Sigmoid colon (tissue), 4 donors: ENCODE measurements around the gene ADAMTS2.

ENCODE experiments used
- CTCF ChIP-seq, 4 experiments: fragments of 450-650 bp in 3 of 4; fragments of 200-600 bp in 1 of 4; IDR thresholded peaks; one replicate each; pipeline ENCODE4 v1.5.1; 2016 to 2019; ENCODE audit warnings: antibody characterized with exemption in 4 of 4, mild to moderate bottlenecking in 3 of 4, moderate library complexity in 2 of 4
- EP300 ChIP-seq, 4 donors: sonication (generic); formaldehyde crosslinking; IDR thresholded peaks; one replicate each; pipeline ENCODE4 v1.6.1; 2017; ENCODE audit warnings: antibody characterized with exemption in 4 of 4
- POLR2A ChIP-seq, 2 donors: fragments of 450-650 bp; IDR thresholded peaks; one replicate each; pipeline ENCODE4 v1.6.1; 2016; ENCODE audit warnings: antibody characterized with exemption in 2 of 2, mild to moderate bottlenecking in 2 of 2, moderate library complexity in 2 of 2
- POLR2AphosphoS5 ChIP-seq, 4 donors: sonication (generic); formaldehyde crosslinking; IDR thresholded peaks; one replicate each; pipeline ENCODE4 v1.6.1; 2017; ENCODE audit warnings: antibody characterized with exemption in 4 of 4

DNA sequence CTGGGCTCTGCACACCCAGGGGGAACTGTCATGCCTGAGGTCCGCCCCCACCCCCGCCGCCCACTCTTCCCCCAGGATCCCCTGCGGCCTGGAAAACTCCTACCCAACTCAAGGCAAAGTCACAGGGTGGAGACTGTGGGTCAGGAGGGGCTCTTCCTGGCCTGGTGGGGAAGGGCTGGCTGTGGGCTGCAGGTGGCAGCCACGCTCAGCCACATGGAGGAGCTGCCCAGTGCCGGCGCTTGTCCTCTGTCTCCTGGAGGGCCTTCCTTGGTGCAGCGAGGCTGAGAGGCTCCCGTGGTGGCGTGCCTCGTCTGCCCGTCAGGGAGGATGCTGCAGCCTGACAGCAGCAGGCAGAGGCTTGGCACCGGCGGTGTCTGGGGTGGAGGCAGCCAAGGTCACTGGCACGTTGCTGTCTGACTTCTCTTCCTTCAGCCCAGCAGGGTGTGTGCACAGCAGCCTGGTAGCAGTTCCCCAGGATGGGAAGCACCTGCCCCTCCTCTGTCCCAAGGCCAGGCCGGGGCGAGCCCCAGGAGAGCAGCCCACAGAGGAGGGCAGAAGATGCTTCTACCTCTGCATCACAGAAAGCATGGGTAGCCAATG lies 78.1 kb downstream of the ADAMTS2 start:
- no peak for TF ChIP-seq CTCF (IDR thresholded peaks at IDR 0.05)
- TF ChIP-seq POLR2A (IDR thresholded peaks at IDR 0.05) = no peak
- no peak for TF ChIP-seq POLR2AphosphoS5 (IDR thresholded peaks at IDR 0.05)
- no peak for TF ChIP-seq EP300 (IDR thresholded peaks at IDR 0.05)
